ENCODE measurements around the gene POLD2. TPM values are rescaled to one million over a fixed set of nuclear protein-coding genes. Genes with fewer than 3 reads are reported as not detected.

Gene POLD2
- total RNA-seq, 1 donor: 120 TPM

GRCh38 chr7:44103566-44103922 is 19.8 kb downstream of the POLD2 start:
- DNase-seq (ENCODE audit: low read depth in 2 of 3, low spot score in 2 of 3): no peak

- no peak for DNase-seq (ENCODE audit: low read depth in 2 of 3, low spot score in 2 of 3)
Measured at GRCh38 chr7:44102846-44103565, 20.3 kb downstream of the POLD2 start.

GRCh38 chr7:44101966-44102845 is 21.1 kb downstream of the POLD2 start:
- no peak for DNase-seq (ENCODE audit: low read depth in 2 of 3, low spot score in 2 of 3)

GRCh38 chr7:44101303-44101965 is 21.9 kb downstream of the POLD2 start:
- no peak for DNase-seq (ENCODE audit: low read depth in 2 of 3, low spot score in 2 of 3)

- no peak for DNase-seq (ENCODE audit: low read depth in 2 of 3, low spot score in 2 of 3)
Measured at GRCh38 chr7:44100458-44101302, 22.7 kb downstream of the POLD2 start.

- DNase-seq (ENCODE audit: low read depth in 2 of 3, low spot score in 2 of 3): no peak
Measured at GRCh38 chr7:44099669-44100068, 23.7 kb downstream of the POLD2 start.

- no peak for DNase-seq (ENCODE audit: low read depth in 2 of 3, low spot score in 2 of 3)
Measured at GRCh38 chr7:44098092-44099068, 25.0 kb downstream of the POLD2 start.

- peak in 2 of 3 donors; percentile 44 to 54 for DNase-seq (ENCODE audit: low read depth in 2 of 3, low spot score in 2 of 3)
Measured at GRCh38 chr7:44097064-44097932, 26.1 kb downstream of the POLD2 start.

- no peak for DNase-seq (ENCODE audit: low read depth in 2 of 3, low spot score in 2 of 3)
Measured at GRCh38 chr7:44096326-44096881, 26.9 kb downstream of the POLD2 start.

GRCh38 chr7:44095781-44096180 is 27.6 kb downstream of the POLD2 start:
- DNase-seq (ENCODE audit: low read depth in 2 of 3, low spot score in 2 of 3): no peak

GRCh38 chr7:44094883-44095592 is 28.3 kb downstream of the POLD2 start:
- no peak for DNase-seq (ENCODE audit: low read depth in 2 of 3, low spot score in 2 of 3)

- DNase-seq (ENCODE audit: low read depth in 2 of 3, low spot score in 2 of 3): no peak
Measured at GRCh38 chr7:44094365-44094764, 29.0 kb downstream of the POLD2 start.

GRCh38 chr7:44093102-44093641 is 30.2 kb downstream of the POLD2 start:
- DNase-seq (ENCODE audit: low read depth in 2 of 3, low spot score in 2 of 3): no peak

- no peak for DNase-seq (ENCODE audit: low read depth in 2 of 3, low spot score in 2 of 3)
Measured at GRCh38 chr7:44087911-44088838, 35.2 kb downstream of the POLD2 start.

GRCh38 chr7:44086627-44087026 is 36.7 kb downstream of the POLD2 start:
- DNase-seq (ENCODE audit: low read depth in 2 of 3, low spot score in 2 of 3): no peak

- DNase-seq (ENCODE audit: low read depth in 2 of 3, low spot score in 2 of 3): no peak
Measured at GRCh38 chr7:44085546-44085945, 37.8 kb downstream of the POLD2 start.
